H7 (cell line): ENCODE data around the gene DHX30. TPM values are rescaled to one million over a fixed set of nuclear protein-coding genes. Genes with fewer than 3 reads are reported as not detected.
"Not testable (repeated sequence)": the region's sequence is repeated elsewhere in the genome, so short reads cannot be mapped to it uniquely, and the experiment has no call there.

Experiments used
- DNase-seq: peaks from one replicate; pipeline ENCODE4 v3.0.0; 2012
- H3K27me3 ChIP-seq: 2 replicates; pipeline ENCODE4 v1.6.0; 2011; ENCODE audit warnings: mild to moderate bottlenecking, low read length; ENCODE audit not compliant: control insufficient read depth, insufficient read depth
- H3K36me3 ChIP-seq: replicated peaks from 2 replicates; pipeline ENCODE4 v1.5.1; 2011; ENCODE audit warnings: low read length; ENCODE audit not compliant: control insufficient read depth, insufficient read depth
- H3K4me3 ChIP-seq: 2 replicates; pipeline ENCODE4 v1.5.1; 2011; ENCODE audit warnings: low read depth, mild to moderate bottlenecking, control low read depth, low read length, moderate library complexity; ENCODE audit not compliant: insufficient read depth
- total RNA-seq: library from RNA; depleted of rRNA; stranded (reverse); fragments of >200 nt; shearing (Covaris generic); gene quantifications from 2 replicates; pipeline ENCODE4 v1.2.3, GENCODE V29; 2014; rRNA removed

Gene DHX30
- total RNA-seq, result 132 and 134 TPM in 2 replicates

DNA sequence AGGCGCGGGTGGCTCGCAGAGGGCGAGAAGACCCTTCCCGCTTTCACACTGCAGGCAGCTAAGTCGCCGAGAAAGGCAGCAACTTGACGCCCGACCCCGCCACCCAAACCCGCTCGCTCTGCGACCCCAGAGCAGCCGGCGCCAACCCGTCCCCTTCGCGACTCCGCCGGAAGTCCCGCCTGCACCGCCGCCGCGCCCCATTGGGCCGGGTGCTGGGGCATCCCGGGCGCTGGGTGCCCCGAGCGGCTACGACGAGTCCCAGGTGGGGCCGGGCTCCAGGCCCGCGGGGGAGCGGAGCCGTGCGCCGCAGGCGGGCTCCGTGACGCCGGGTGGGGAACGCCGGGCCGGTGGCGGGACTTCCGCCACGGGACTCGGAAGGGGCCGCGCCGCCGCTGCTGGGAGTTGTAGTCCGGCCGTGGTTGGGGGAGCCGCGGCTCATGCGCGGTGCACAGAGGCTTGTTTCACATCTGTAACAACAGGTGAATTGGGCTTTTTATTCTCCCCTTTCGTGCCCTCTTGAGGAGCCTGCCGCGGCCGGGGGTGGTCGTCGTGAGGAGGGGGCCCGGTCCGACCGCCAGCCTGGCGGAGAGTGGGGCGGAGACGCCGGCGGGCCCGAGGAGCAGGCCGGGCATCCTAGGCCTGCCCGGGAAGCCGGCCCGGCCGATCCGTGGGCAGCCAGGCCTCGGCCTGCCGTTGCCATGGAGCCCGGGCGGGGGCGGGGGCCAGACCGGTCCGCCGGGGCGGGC lies at the start of gene DHX30:
Gene DHX30 (plus strand): TSS at position 405 of the 746 bp plus-strand sequence. CDS start 7,546 bp downstream, outside the sequence.
- no peaks in the 10 kb centered on the region for H3K27me3 ChIP-seq
- peak; percentile 96 for DNase-seq

GRCh38 chr3:47758261-47759025 lies 44.5 kb upstream of the DHX30 start:
- DNase-seq, result no peak
- Histone ChIP-seq H3K27me3 (no peaks in the 10 kb centered on the region), H3K4me3 (no peak overlapping the region), H3K36me3 (peaks cover 2% of the 10 kb centered on the region)

More for the DNA sequence above, at the start of gene DHX30:
- Histone ChIP-seq H3K36me3 (peaks cover 4% of the 10 kb centered on the region), H3K4me3 (peak within 1 kb of the TSS; percentile 84)

DNA sequence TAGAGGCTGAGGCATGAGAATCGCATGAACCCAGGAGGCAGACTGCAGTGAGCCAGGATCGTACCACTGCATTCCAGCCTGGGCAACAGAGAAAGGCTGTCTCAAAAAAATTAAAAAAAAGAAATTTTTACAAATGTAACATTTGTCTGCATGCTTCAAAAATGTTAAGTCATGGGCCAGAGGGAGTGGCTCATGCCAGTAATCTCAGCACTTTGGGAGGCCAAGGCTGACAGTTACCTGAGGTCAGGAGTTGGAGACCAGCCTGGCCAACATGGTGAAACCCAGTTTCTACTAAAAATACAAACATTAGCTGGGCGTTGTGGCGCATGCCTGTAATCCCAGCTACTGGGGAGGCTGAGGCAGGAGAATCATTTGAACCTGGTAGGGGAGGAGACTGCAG lies 42.7 kb upstream of the DHX30 start:
- H3K27me3 ChIP-seq, DNase-seq, H3K36me3 ChIP-seq, H3K4me3 ChIP-seq: not testable (repeated sequence)

GRCh38 chr3:47761046-47761445 lies 41.9 kb upstream of the DHX30 start:
- H3K36me3 ChIP-seq, result peaks cover 7% of the 10 kb centered on the region
- H3K4me3 ChIP-seq, result no peak overlapping the region
- no peak for DNase-seq
- H3K27me3 ChIP-seq, result no peaks in the 10 kb centered on the region

- Histone ChIP-seq H3K36me3 (peaks cover 6% of the 10 kb centered on the region), H3K27me3 (no peaks in the 10 kb centered on the region), H3K4me3 (no peak overlapping the region)
- no peak for DNase-seq
Measured at GRCh38 chr3:47762233-47762632, 40.7 kb upstream of the DHX30 start.

- Histone ChIP-seq H3K36me3 (peaks cover 6% of the 10 kb centered on the region), H3K4me3 (no peak overlapping the region)
- no peak for DNase-seq
Measured at GRCh38 chr3:47766186-47766585, 36.8 kb upstream of the DHX30 start.

GRCh38 chr3:47772047-47772446 lies 30.9 kb upstream of the DHX30 start:
- Histone ChIP-seq H3K36me3 (peaks cover 8% of the 10 kb centered on the region), H3K27me3 (no peaks in the 10 kb centered on the region), H3K4me3 (no peak overlapping the region)
- no peak for DNase-seq

More at GRCh38 chr3:47766186-47766585, 36.8 kb upstream of the DHX30 start:
- H3K27me3 ChIP-seq, result no peaks in the 10 kb centered on the region

DNA sequence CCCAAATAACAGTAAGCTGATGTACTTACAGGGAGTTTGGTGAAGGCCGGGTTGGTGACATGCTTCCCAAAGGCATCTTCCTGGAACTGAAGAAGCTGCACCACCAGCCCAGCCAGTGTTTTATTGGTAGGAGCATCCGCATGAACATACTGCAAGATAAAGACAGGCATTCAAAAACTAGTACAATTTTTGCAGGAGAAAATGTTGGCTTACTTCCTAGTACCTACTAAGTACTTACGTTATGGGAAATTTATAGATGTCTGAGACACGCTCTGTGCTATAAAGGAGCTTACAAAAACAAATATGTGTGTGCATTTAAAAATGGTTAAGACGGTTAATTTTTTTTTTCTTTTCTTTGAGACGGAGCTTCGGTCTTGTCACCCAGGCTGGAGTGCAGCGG lies 30.1 kb upstream of the DHX30 start:
- H3K36me3 ChIP-seq, result peaks cover 8% of the 10 kb centered on the region
- H3K27me3 ChIP-seq, result no peaks in the 10 kb centered on the region
- no peak for DNase-seq
- no peak overlapping the region for H3K4me3 ChIP-seq

DNA sequence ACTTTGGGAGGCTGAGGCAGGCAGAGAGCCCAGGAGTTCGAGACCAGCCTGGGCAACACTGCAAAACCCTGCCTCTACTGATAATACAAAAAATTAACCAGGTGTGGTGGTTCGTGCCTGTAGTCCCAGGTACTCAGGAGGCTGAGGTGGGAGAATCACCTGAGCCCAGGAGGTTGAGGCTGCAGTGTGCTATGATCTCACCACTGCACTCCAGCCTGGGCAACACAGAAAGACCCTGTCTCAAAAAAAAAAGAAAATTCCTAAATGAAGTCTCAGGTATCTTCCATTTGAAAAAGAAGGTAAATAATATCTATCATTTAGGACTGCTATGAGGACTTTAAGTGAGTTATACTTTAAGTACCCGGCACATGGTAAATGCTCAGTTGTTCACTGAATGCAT lies 24.2 kb upstream of the DHX30 start:
- Histone ChIP-seq H3K36me3 (no peaks in the 10 kb centered on the region; the same call in 1 of the 2 replicates), H3K4me3 (no peak overlapping the region), H3K27me3 (no peaks in the 10 kb centered on the region)
- DNase-seq, result no peak

DNA sequence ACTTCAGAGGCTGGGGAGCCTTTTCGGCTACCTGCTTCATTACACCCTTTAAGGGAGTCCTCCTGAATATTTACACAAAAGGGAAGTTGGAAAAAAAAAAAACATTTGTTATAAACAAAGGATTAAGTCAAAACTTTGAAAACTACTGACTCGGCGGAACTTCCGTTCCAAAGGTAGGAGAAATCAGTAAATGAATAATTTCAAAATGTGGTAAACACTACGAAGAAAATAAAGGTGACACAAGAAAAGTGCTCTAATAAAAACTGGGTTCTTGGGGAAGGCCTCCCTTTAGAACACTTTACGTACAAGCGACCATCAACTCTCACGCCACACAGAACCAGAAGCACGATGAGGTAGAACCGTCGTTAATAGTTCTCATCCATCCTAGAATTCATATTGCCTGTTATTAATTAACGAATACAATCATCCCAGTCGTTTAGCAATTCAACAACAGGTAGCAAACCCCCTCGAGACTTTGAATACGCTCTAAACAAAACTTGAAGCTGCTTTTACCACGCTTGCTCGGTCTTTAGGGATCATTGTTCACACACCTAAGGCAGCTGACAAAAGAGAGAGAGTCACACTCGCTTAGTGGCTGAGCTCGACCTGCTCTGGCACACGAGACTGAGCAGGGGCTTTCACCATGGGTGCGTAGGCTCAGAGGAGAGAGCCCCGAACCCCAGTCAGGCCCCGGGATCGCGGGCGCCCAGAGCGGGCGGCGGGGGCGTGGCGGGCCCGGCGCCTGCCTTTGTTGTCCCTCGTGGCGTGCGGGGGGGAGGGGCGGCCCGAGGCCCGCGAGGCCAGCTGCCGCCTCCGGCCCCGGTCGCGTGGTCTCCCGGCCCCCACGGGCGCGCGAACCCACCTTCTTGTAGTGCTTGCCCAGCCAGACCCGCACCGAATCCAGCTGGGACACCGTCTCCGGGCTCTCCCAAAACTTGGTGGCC lies 21.9 kb upstream of the DHX30 start:
- peak; percentile 90 for DNase-seq
- H3K4me3 ChIP-seq, result peak overlapping the region; percentile 94
- H3K27me3 ChIP-seq, result no peaks in the 10 kb centered on the region
- no peaks in the 10 kb centered on the region; the same call in 1 of the 2 replicates for H3K36me3 ChIP-seq

DNA sequence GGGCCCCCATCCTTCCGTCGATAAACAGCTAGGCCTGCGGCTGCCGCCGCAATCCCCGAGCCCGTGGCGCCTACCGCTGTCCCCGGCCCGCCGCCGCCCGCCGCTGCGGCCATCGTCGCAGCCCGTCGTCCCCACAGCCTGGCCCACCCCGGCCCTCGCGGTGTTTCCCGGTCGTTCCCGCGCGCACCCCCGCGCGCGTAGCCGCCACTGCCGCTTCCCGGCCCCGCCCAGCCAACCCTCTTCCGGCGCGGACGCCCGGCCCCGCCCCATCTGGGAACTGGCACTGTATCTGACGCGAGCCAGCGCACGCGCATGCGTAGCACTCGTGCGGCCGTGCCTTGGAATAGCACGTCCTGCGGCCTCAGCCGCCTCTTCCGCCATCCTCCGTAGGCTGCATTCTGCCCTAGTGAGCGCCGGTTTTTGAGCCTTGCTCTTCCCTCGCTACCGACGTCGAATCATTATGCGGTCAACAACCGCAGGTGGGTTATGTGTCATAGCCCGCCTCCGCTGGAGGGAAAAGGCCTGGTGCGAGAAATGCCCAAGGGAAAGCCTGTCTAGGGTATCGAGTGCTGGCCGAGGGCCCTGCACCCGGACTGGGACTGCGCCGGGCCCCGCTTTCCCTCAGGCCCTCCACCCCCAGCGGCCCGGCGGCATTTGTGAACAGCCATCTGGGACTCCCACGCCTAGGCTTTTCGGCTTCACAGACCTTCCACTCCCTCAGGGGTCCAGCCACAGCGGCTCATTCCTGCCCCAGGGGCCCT lies 21.1 kb upstream of the DHX30 start, which contains the start of gene SMARCC1:
Gene SMARCC1 (minus strand): TSS at position 209 of the 761 bp plus-strand sequence. CDS start 96 bp downstream, at position 113.
- Histone ChIP-seq H3K27me3 (no peaks in the 10 kb centered on the region), H3K36me3 (no peaks in the 10 kb centered on the region; the same call in 1 of the 2 replicates), H3K4me3 (peak within 1 kb of the TSS; percentile 94)
- DNase-seq, result peak; percentile 99

GRCh38 chr3:47782446-47783308 lies 20.3 kb upstream of the DHX30 start:
- no peak for DNase-seq
- H3K27me3 ChIP-seq, result no peaks in the 10 kb centered on the region
- peak overlapping the region; percentile 94 for H3K4me3 ChIP-seq
- no peaks in the 10 kb centered on the region; the same call in 1 of the 2 replicates for H3K36me3 ChIP-seq

DNA sequence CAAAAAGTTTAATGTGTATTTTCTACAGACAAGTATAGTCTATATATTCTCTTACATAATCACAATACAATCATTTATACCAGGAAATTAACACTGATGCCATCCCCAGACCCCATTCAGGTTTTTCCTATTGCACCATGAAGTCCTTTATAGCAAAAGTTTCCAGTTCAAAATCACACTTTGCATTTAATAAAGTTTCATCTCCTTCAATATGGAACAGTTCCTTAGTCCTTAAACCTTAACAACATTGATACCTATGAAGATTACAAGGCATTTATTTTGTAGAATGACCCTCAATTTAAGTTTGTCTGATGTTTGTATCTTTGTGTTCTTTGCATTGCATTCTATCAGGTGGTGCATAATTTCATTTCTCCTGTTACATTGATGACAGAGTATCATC lies 19.3 kb upstream of the DHX30 start:
- no peak for DNase-seq
- Histone ChIP-seq H3K36me3 (no peaks in the 10 kb centered on the region; the same call in 1 of the 2 replicates), H3K27me3 (no peaks in the 10 kb centered on the region)

More for the DNA sequence above, 19.3 kb upstream of the DHX30 start:
- no peak overlapping the region for H3K4me3 ChIP-seq
